Measurements from ENCODE around the gene APOM.

DNA sequence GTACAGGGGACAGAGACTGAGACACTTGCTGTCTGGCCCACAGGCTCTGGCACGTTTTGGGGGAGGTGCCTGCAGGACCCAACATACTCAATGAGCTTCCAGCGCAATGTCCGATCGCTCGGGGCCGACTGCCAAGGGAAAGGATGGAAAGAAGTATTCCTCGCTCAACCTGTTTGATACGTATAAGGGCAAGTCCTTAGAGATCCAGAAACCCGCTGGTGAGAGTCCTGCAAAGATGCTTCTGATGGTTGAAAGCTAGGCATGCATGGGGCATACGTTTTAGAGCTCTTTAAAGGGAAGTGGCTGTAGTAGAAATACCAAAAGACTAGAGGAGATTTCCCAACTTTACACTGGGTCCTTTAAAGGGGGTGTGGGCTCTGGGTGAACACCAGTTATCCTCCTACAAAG lies 33.0 kb upstream of the APOM start:
- TF ChIP-seq EZH2phosphoT487 (IDR thresholded peaks at IDR 0.05; ENCODE audit: borderline replicate concordance, low read depth, low read length) (no peak), CTCF (conservative IDR thresholded peaks at IDR 0.05; ENCODE audit: low read length) (no peak)
